HepG2 (cell line): Measurements from ENCODE around the gene LRRC27. TPM values are rescaled to one million over a fixed set of nuclear protein-coding genes. Genes with fewer than 3 reads are reported as not detected.
A peak's percentile ranks its signal among the peaks of the same experiment; 100 is the strongest.

Source experiments
- MTA1 ChIP-seq: sonication (generic); formaldehyde crosslinking; IDR thresholded peaks from 2 replicates; pipeline ENCODE4 v1.4.0; 2020; ENCODE audit warnings: missing genetic modification reagents, mild to moderate bottlenecking, borderline replicate concordance
- NCOR1 ChIP-seq: fragments of 200-600 bp; sonication (generic); IDR thresholded peaks from 2 replicates; pipeline ENCODE4 v1.7.0; 2017; ENCODE audit warnings: antibody characterized with exemption, low read length, borderline replicate concordance
- NR2C2 ChIP-seq: sonication (generic); formaldehyde crosslinking; IDR thresholded peaks from 2 replicates; pipeline ENCODE4 v1.4.0; 2020; ENCODE audit warnings: missing genetic modification reagents, mild to moderate bottlenecking, moderate library complexity, borderline replicate concordance
- PBX2 ChIP-seq: IDR thresholded peaks from 2 replicates; pipeline ENCODE4 v1.6.1; 2016; ENCODE audit warnings: control low read depth
- PBX3 ChIP-seq: sonication (generic); formaldehyde crosslinking; IDR thresholded peaks from 2 replicates; pipeline ENCODE4 v1.8.1; 2023; ENCODE audit warnings: missing genetic modification reagents, inconsistent platforms, borderline replicate concordance
- POLR2AphosphoS5 ChIP-seq: IDR thresholded peaks from 2 replicates; pipeline ENCODE4 v1.6.1; 2012; ENCODE audit warnings: low read depth, low read length
- SKIL ChIP-seq: sonication (generic); formaldehyde crosslinking; IDR thresholded peaks from 2 replicates; pipeline ENCODE4 v1.8.0; 2022; ENCODE audit warnings: missing genetic modification reagents, mild to moderate bottlenecking, moderate library complexity, borderline replicate concordance
- SMARCE1 ChIP-seq: fragments of 450-650 bp; IDR thresholded peaks from 2 replicates; pipeline ENCODE4 v1.6.1; 2017; ENCODE audit warnings: borderline replicate concordance
- ZBTB14 ChIP-seq: sonication (generic); formaldehyde crosslinking; IDR thresholded peaks from 2 replicates; pipeline ENCODE4 v1.4.0; 2020; ENCODE audit warnings: missing genetic modification reagents
- ZFP62 ChIP-seq: sonication (generic); formaldehyde crosslinking; IDR thresholded peaks from 2 replicates; pipeline ENCODE4 v1.4.0; 2020; ENCODE audit warnings: missing genetic modification reagents
- ZNF33B ChIP-seq: sonication (generic); formaldehyde crosslinking; IDR thresholded peaks from 2 replicates; pipeline ENCODE4 v1.5.1; 2020; ENCODE audit warnings: mild to moderate bottlenecking, missing genetic modification reagents
- ZNF572 ChIP-seq: sonication (generic); formaldehyde crosslinking; IDR thresholded peaks from 2 replicates; pipeline ENCODE4 v1.5.1; 2020; ENCODE audit warnings: mild to moderate bottlenecking, missing genetic modification reagents
- ZNF574 ChIP-seq: sonication (generic); formaldehyde crosslinking; IDR thresholded peaks from 2 replicates; pipeline ENCODE4 v1.4.0; 2020; ENCODE audit warnings: missing genetic modification reagents
- ZNF737 ChIP-seq: sonication (generic); formaldehyde crosslinking; IDR thresholded peaks from 2 replicates; pipeline ENCODE4 v1.5.0; 2020; ENCODE audit warnings: missing genetic modification reagents, mild to moderate bottlenecking, borderline replicate concordance
- ZNF784 ChIP-seq: sonication (generic); formaldehyde crosslinking; IDR thresholded peaks from 2 replicates; pipeline ENCODE4 v1.5.1; 2020; ENCODE audit warnings: missing genetic modification reagents, mild to moderate bottlenecking, borderline replicate concordance
- polyA plus RNA-seq, 8 experiments: library from polyadenylated mRNA; depleted of rRNA in 3 of 8; stranded (reverse) in 7 of 8; unstranded in 1 of 8; fragments of >200 nt; fragmentation: Illumina TruSeq in 4 of 8; extraction: Trizol in 4 of 8; gene quantifications; 2 replicates each; pipeline versions ENCODE4 v1.2.1 to v1.2.3, GENCODE V29; 2011 to 2016; ENCODE audit warnings: low read depth in 4 of 8, missing spikeins in 1 of 8, mixed read lengths in 1 of 8; ENCODE audit not compliant: insufficient read depth in 1 of 8
- total RNA-seq, 5 experiments: library from RNA; depleted of rRNA; stranded (reverse); fragments of >200 nt; fragmentation: Illumina TruSeq; extraction: Trizol; gene quantifications; 2 replicates each; pipeline ENCODE4 v1.2.3, GENCODE V29; 2016; ENCODE audit warnings: low read depth in 1 of 5

LRRC27 gene
- total and polyA plus RNA-seq, 2 of the 13 experiments (the other 11 are each of a cell fraction or from before 2014, with no cell fraction given), result 4.2 to 4.6 TPM

GRCh38 chr10:132336919-132337407 lies 5.0 kb downstream of the LRRC27 start (continued):
- no peak for TF ChIP-seq PBX2 (CRISPR knock-in tag)
- no peak for TF ChIP-seq ZNF737 (CRISPR knock-in tag)
- TF ChIP-seq NR2C2 (CRISPR knock-in tag), result 0 out of 2 replicates have a peak, but pooled peaks have one; percentile 44
- TF ChIP-seq ZBTB14, result no peak
- TF ChIP-seq SKIL, result no peak
- no peak for TF ChIP-seq PBX3
- no peak for TF ChIP-seq ZNF784 (CRISPR knock-in tag)
- 0 out of 2 replicates have a peak, but pooled peaks have one; percentile 18 for TF ChIP-seq ZNF574 (CRISPR knock-in tag)
- TF ChIP-seq MTA1 (CRISPR knock-in tag), result no peak
- no peak for TF ChIP-seq NCOR1
- no peak for TF ChIP-seq ZNF33B (CRISPR knock-in tag)
- TF ChIP-seq ZFP62 (CRISPR knock-in tag), result no peak
- no peak for TF ChIP-seq ZNF572
- TF ChIP-seq SMARCE1, result no peak
- peak; percentile 30; the same call in 1 of the 2 replicates for TF ChIP-seq POLR2AphosphoS5
